Caco-2 (cell line): Measurements from ENCODE around the gene SIRPA. TPM values are rescaled to one million over a fixed set of nuclear protein-coding genes. Genes with fewer than 3 reads are reported as not detected.
"Not testable (repeated sequence)": the region's sequence is repeated elsewhere in the genome, so short reads cannot be mapped to it uniquely, and the experiment has no call there.

Experiments
- BruUV-seq: library from RNA; stranded (reverse); fragments of 400-500 nt; replicated peaks from 2 replicates; lab custom pipeline; 2021; lab: Mats Ljungman, UMichigan
- CTCF ChIA-PET: fragments of 300-600 bp; sonication (Branson Sonifier 250); formaldehyde crosslinking; loops from one replicate; lab custom pipeline; 2022; ENCODE audit warnings: antibody characterized with exemption; lab: Charles Lee
- POLR2A ChIA-PET: fragments of 300-600 bp; sonication (Branson Sonifier 250); formaldehyde crosslinking; loops from one replicate; lab custom pipeline; 2022; ENCODE audit warnings: antibody characterized with exemption; lab: Charles Lee
- DNase-seq, 2 experiments: peaks; one replicate each; pipeline versions ENCODE4 v3.0.0 to v3.0.0-alpha.2; 2020 to 2022
- H3K27me3 ChIP-seq: replicated peaks from 2 replicates; pipeline ENCODE4 v1.6.0; 2011; ENCODE audit warnings: low read length; ENCODE audit not compliant: control insufficient read depth, insufficient read depth
- H3K36me3 ChIP-seq: 2 replicates; pipeline ENCODE4 v1.5.1; 2011; ENCODE audit warnings: low read length; ENCODE audit not compliant: control insufficient read depth, insufficient read depth
- H3K4me1 ChIP-seq: fragments of 250-450 bp; sonication (Bioruptor Pico); 2 replicates; pipeline ENCODE4 v1.5.1; 2020; ENCODE audit warnings: mild to moderate bottlenecking
- H3K4me3 ChIP-seq: 2 replicates; pipeline ENCODE4 v1.5.1; 2011; ENCODE audit warnings: low read depth, mild to moderate bottlenecking, control low read depth, low read length
- H3K9me3 ChIP-seq: fragments of 250-450 bp; sonication (Bioruptor Pico); 2 replicates; pipeline ENCODE4 v1.5.1; 2020; ENCODE audit warnings: mild to moderate bottlenecking, moderate library complexity
- H3K27ac Mint-ChIP-seq: one replicate; pipeline ENCODE4 v1.8.0; 2022; ENCODE audit warnings: mixed read lengths; ENCODE audit not compliant: unreplicated experiment
- H3K27me3 Mint-ChIP-seq: one replicate; pipeline ENCODE4 v1.8.0; 2022; ENCODE audit warnings: mixed read lengths; ENCODE audit not compliant: insufficient read depth, unreplicated experiment
- H3K36me3 Mint-ChIP-seq: one replicate; pipeline ENCODE4 v1.8.0; 2022; ENCODE audit warnings: mild to moderate bottlenecking, mixed read lengths; ENCODE audit not compliant: insufficient read depth, unreplicated experiment
- H3K4me1 Mint-ChIP-seq: one replicate; pipeline ENCODE4 v1.8.0; 2022; ENCODE audit warnings: low read depth, mixed read lengths; ENCODE audit not compliant: unreplicated experiment
- H3K4me3 Mint-ChIP-seq: one replicate; pipeline ENCODE4 v1.8.0; 2022; ENCODE audit warnings: mild to moderate bottlenecking, moderate library complexity, mixed read lengths; ENCODE audit not compliant: unreplicated experiment
- H3K9me3 Mint-ChIP-seq: one replicate; pipeline ENCODE4 v1.8.0; 2022; ENCODE audit warnings: mixed read lengths; ENCODE audit not compliant: unreplicated experiment
- intact Hi-C: fragments of 100-400 bp; cut with micrococcal nuclease; formaldehyde crosslinking; loops from one replicate; pipeline ENCODE4 v1.10.0; 2022; ENCODE audit not compliant: unreplicated experiment
- total RNA-seq: library from RNA; stranded (reverse); gene quantifications from 2 replicates; pipeline ENCODE4 v1.2.3, GENCODE V29; 2022
- TF ChIP-seq, protein P1 (sequence below), 2 experiments: fragments of 200-600 bp in 1 of 2; IDR thresholded peaks; 1 replicate in 1 of 2; 2 replicates in 1 of 2; pipeline versions ENCODE4 v1.5.1 to v1.8.0; 2011 to 2022; ENCODE audit warnings: antibody characterized with exemption in 1 of 2, control low read depth in 1 of 2, inconsistent platforms in 1 of 2, low read depth in 1 of 2, low read length in 1 of 2, mild to moderate bottlenecking in 1 of 2, moderate library complexity in 1 of 2; ENCODE audit not compliant: insufficient read depth in 1 of 2, severe bottlenecking in 1 of 2, unreplicated experiment in 1 of 2

SIRPA gene
- total RNA-seq, 1 experiment from 2014 or later = 33.3 TPM

DNA sequence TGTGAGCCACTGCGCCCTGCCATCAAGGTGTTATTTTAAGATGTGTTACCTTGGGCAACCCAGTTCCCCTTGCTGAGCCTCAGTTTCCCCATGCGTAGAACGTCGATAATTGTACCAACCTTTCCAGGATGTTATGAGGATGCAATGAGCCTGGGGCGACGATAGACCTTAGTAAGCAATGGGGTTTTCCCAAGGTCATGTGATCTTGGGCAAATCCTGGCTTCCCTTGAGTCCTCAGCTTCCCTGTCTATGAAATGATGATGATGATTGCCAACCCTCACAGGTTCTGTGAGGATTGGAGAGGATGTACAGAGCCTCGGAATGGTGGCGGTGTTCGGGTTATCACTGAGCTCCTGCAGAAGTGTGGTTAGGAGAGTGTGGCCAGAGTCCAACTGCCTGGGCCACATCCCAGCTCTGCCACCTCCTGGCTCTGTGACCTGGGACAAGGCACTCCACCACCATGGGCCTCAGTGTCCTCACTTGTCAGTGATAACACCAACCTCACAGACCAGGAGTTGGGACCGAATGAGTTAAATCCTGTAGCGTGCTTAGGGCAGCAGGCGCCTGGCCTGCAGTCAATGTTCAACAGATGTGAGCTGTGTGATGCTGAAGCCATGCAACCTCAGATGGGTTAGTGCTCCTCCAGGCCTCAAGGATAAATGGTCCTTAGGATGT lies 23.4 kb downstream of the SIRPA start:
- no peaks in the 10 kb centered on the region for H3K27me3 ChIP-seq
- BruUV-seq = no TSS peak
- H3K36me3 Mint-ChIP-seq = peaks cover 22% of the 10 kb centered on the region
- DNase-seq = no peak
- TF ChIP-seq, protein P1, sequence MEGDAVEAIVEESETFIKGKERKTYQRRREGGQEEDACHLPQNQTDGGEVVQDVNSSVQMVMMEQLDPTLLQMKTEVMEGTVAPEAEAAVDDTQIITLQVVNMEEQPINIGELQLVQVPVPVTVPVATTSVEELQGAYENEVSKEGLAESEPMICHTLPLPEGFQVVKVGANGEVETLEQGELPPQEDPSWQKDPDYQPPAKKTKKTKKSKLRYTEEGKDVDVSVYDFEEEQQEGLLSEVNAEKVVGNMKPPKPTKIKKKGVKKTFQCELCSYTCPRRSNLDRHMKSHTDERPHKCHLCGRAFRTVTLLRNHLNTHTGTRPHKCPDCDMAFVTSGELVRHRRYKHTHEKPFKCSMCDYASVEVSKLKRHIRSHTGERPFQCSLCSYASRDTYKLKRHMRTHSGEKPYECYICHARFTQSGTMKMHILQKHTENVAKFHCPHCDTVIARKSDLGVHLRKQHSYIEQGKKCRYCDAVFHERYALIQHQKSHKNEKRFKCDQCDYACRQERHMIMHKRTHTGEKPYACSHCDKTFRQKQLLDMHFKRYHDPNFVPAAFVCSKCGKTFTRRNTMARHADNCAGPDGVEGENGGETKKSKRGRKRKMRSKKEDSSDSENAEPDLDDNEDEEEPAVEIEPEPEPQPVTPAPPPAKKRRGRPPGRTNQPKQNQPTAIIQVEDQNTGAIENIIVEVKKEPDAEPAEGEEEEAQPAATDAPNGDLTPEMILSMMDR (IDR thresholded peaks at IDR 0.05; ENCODE audit: insufficient read depth in 1 of 2, low read depth in 1 of 2, low read length in 1 of 2, severe bottlenecking in 1 of 2, unreplicated experiment in 1 of 2) = no peak
- H3K9me3 ChIP-seq = no peaks in the 10 kb centered on the region
- POLR2A ChIA-PET = no interaction called here
- peaks cover 25% of the 10 kb centered on the region for H3K4me1 ChIP-seq
- peak overlapping the region; percentile 90 for H3K27ac Mint-ChIP-seq
- CTCF ChIA-PET = interaction anchor here (1.2 kb wide), 1 partner anchor 19 kb away, joined by 4 read pairs; no protein-coding TSS in a partner anchor
- H3K4me1 Mint-ChIP-seq = peaks cover 15% of the 10 kb centered on the region
- peaks cover 3% of the 10 kb centered on the region for H3K36me3 ChIP-seq
- H3K4me3 ChIP-seq = no peak overlapping the region
- H3K4me3 Mint-ChIP-seq = no peak overlapping the region
- no peaks in the 10 kb centered on the region for H3K27me3 Mint-ChIP-seq
- intact Hi-C loops = no loop called here
- no peaks in the 10 kb centered on the region for H3K9me3 Mint-ChIP-seq

- BruUV-seq = no TSS peak
- DNase-seq = peak; percentile 75 to 86
- intact Hi-C loops = loop anchor here (1.0 kb wide), 1 partner anchor 20 kb away; no protein-coding TSS in a partner anchor
- Histone ChIP-seq H3K4me1 (peaks cover 25% of the 10 kb centered on the region), H3K36me3 (peaks cover 5% of the 10 kb centered on the region), H3K27me3 (no peaks in the 10 kb centered on the region), H3K9me3 (no peaks in the 10 kb centered on the region), H3K4me3 (no peak overlapping the region)
- POLR2A ChIA-PET = no interaction called here
- Mint-ChIP-seq H3K36me3 (peaks cover 22% of the 10 kb centered on the region), H3K9me3 (no peaks in the 10 kb centered on the region), H3K27me3 (no peaks in the 10 kb centered on the region), H3K27ac (peak overlapping the region; percentile 90), H3K4me1 (peaks cover 12% of the 10 kb centered on the region), H3K4me3 (peak overlapping the region; percentile 57)
- CTCF ChIA-PET = interaction anchor here (1.1 kb wide), 1 partner anchor 20 kb away, joined by 3 read pairs; no protein-coding TSS in a partner anchor
- TF ChIP-seq, protein P1 (IDR thresholded peaks at IDR 0.05; ENCODE audit: insufficient read depth in 1 of 2, low read depth in 1 of 2, low read length in 1 of 2, severe bottlenecking in 1 of 2, unreplicated experiment in 1 of 2) = no peak
Measured at GRCh38 chr20:1920252-1920651, 25.0 kb downstream of the SIRPA start.

DNA sequence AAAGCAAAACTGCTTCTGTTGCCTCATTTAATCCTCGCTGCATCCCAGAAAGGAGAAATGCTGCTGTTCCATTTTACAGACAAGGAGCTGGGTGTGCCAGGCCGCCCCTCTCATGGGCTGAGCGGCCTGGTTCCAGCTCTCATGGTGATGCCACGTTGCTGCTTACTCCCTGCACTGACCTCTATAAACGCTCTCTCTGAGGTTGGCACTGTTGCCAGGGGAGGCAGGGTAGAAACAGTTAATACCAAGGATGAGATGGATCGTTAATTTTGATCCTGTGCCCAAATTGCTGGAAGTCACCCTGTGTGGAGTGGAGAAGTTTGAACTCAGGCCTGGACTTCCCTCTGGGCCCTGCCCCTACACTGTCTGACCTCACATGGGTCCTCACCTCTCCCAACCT lies 25.6 kb downstream of the SIRPA start:
- ChIA-PET CTCF (no interaction called here), POLR2A (no interaction called here)
- peaks cover 25% of the 10 kb centered on the region for H3K4me1 ChIP-seq
- no peaks in the 10 kb centered on the region for H3K9me3 Mint-ChIP-seq
- peak overlapping the region; percentile 57 for H3K4me3 Mint-ChIP-seq
- H3K27me3 Mint-ChIP-seq = no peaks in the 10 kb centered on the region
- H3K36me3 ChIP-seq = peaks cover 1% of the 10 kb centered on the region
- peaks cover 12% of the 10 kb centered on the region for H3K4me1 Mint-ChIP-seq
- TSS peak; percentile 55 for BruUV-seq
- H3K27ac Mint-ChIP-seq = peak overlapping the region; percentile 90
- H3K36me3 Mint-ChIP-seq = peaks cover 22% of the 10 kb centered on the region
- intact Hi-C loops = loop anchor here (1.0 kb wide), 1 partner anchor 21 kb away; no protein-coding TSS in a partner anchor
- no peak for DNase-seq
- TF ChIP-seq, protein P1 (IDR thresholded peaks at IDR 0.05; ENCODE audit: insufficient read depth in 1 of 2, low read depth in 1 of 2, low read length in 1 of 2, severe bottlenecking in 1 of 2, unreplicated experiment in 1 of 2) = no peak
- no peaks in the 10 kb centered on the region for H3K27me3 ChIP-seq
- no peak overlapping the region for H3K4me3 ChIP-seq
- no peaks in the 10 kb centered on the region for H3K9me3 ChIP-seq

DNA sequence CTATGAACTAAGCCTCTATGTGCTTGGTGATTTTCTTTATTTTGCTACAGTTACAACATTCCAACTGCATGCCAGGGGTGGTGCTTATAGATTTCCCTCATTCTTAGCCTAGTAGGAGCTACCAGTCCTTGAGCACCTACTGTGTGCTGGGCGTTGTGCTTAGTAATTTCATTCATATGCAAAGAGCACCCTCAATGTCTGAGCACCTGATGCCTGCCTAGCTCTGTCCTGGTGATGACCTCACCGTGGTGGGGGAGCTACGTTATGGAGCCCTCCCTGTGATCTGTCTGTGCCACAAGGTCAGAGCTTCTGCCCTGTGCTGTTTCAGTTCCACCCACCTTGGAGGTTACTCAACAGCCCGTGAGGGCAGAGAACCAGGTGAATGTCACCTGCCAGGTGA lies 26.8 kb downstream of the SIRPA start:
- H3K9me3 ChIP-seq, BruUV-seq, H3K36me3 ChIP-seq, H3K27me3 Mint-ChIP-seq, POLR2A ChIA-PET, H3K27ac Mint-ChIP-seq, H3K4me3 Mint-ChIP-seq, H3K4me3 ChIP-seq, DNase-seq, H3K27me3 ChIP-seq, intact Hi-C loops, H3K9me3 Mint-ChIP-seq, CTCF ChIA-PET: not testable (repeated sequence)
- peaks cover 22% of the 10 kb centered on the region for H3K36me3 Mint-ChIP-seq
- peaks cover 25% of the 10 kb centered on the region for H3K4me1 ChIP-seq
- H3K4me1 Mint-ChIP-seq = peaks cover 12% of the 10 kb centered on the region
